Measurements from ENCODE around the gene GH1.

GRCh38 chr17:63944736-63945499 lies 26.3 kb upstream of the GH1 start:
- TF ChIP-seq CTCF (IDR thresholded peaks at IDR 0.05) (no peak), NFE2L2 (conservative IDR thresholded peaks at IDR 0.05; ENCODE audit: low read length) (no peak), POLR2A (IDR thresholded peaks at IDR 0.05; ENCODE audit: low read length) (no peak), RNF2 (IDR thresholded peaks at IDR 0.05; ENCODE audit: borderline replicate concordance, low read depth) (no peak), ZFP36 (IDR thresholded peaks at IDR 0.05; ENCODE audit: borderline replicate concordance, partially characterized antibody) (no peak), FOSL2 (IDR thresholded peaks at IDR 0.05) (no peak), FOSL2 (CRISPR knock-in tag; IDR thresholded peaks at IDR 0.05) (no peak), CHD4 (IDR thresholded peaks at IDR 0.05; ENCODE audit: borderline replicate concordance) (no peak), REST (IDR thresholded peaks at IDR 0.05) (no peak), EP300 (IDR thresholded peaks at IDR 0.05) (no peak), BCL3 (IDR thresholded peaks at IDR 0.05) (no peak), CBX8 (IDR thresholded peaks at IDR 0.05) (no peak)

Data from A549 (cell line).